HG02973 (cell line): Measurements from ENCODE around the gene ARHGAP4.

ENCODE experiments used
- ATAC-seq: cut with Tn5 transposase; IDR thresholded peaks from one replicate; pipeline ENCODE4 v1.9.1; 2021; ENCODE audit warnings: moderate library complexity; ENCODE audit not compliant: unreplicated experiment

Gene ARHGAP4

GRCh38 chrX:153925739-153926551 lies at the start of gene ARHGAP4:
Gene ARHGAP4 (minus strand): TSS chrX:153926264. CDS start chrX:153926202, 62 bp downstream.
- no peak for ATAC-seq

GRCh38 chrX:153974726-153975286 lies 48.7 kb upstream of the ARHGAP4 start:
- ATAC-seq: no peak

GRCh38 chrX:153974003-153974725 lies 48.1 kb upstream of the ARHGAP4 start:
- no peak for ATAC-seq

DNA sequence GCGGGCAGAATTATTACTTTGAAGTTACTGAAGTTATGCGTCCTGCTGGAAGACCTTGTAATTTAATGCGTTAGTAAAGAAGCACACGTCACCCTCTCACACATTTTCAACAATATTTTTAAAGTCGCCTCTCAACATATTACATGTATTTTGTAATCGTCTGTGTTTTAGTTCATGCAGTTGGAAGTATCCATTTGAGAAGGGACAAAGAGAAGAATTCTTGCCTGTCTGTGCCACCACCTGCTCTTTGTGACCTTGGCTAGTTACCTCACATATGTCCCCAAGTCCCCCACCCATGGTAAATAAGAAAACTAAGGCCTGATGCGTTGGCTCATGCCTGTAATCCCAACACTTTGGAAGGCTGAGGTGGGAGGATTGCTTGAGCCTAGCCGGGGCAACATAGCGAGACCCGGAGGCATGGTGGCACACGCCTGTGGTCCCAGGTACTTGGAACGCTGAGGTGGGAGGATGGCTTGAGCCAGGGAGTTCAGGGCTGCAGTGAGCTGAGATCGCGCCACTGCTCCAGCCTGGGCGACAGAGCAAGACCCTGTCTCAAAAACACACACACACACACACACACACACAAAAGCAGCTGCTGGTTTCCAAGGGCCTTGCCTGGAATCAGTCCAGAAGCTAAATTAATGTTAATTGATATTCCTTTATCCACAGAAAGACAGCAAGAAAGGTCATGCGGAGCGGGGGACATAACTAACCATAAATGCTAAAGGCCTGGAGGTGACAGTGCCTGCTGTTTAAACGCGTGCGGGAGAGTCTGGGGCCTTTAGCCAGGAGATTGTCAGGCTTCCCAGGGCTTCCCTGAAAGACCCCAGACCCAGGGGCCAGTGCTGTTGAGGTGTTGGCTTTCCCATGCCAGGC lies 47.3 kb upstream of the ARHGAP4 start:
- ATAC-seq: no peak

- ATAC-seq: peak; percentile 44
Measured at GRCh38 chrX:153972368-153973126, 46.5 kb upstream of the ARHGAP4 start, which contains the start of gene TMEM187. Gene TMEM187 (plus strand): TSS chrX:153972754. CDS start chrX:153982063, 9,309 bp downstream.

DNA sequence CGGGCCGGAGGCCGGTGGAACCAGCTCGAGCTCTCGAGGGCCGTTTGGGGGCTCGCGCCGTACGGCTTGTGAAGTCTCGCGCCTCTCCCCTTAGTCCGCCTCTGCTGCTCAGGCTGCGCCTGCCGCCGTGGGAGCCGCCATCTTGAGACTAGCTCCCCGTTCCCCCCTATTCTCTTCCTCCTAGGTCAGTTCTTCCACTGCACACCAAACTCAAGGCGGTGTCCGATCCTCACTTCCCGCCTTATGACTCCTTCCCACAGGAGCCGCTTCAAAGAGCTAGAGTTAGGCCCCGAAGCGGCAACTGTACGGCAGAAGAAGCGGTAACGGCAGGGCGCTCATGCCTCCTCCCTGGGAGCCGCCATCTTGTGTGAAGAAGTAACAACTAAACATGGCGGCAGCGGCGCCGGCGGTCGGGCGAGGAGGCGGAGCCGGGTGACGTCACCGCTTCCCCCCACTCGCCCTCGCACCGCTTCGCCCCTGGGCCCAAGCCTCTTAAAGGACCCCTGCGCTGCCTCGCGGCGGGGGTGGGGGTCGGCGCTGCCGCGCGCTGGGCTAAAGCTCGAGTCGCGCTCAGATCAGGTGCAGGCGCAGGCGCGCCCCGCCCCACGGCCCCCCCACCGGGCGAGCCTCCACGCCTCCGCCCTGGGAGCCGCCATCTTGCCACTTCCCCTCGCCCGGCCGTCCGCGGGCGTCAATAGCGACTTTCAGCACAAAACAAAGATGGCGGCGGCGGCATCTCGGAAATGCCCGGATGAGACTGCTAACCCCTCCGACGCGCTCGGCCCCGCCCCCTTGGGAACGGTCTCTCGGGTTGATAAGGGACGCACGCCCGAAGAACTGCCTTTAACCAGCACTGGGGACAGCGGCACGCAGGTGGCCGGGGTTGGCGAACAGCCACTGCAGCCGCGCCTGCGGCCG lies 45.6 kb upstream of the ARHGAP4 start, which contains the start of gene HCFC1:
Gene HCFC1, minus strand, starts transcription at position 369 of the 918 bp plus-strand sequence. CDS start 978 bp downstream, outside the sequence.
- peak; percentile 42 for ATAC-seq

GRCh38 chrX:153971124-153971449 lies 45.0 kb upstream of the ARHGAP4 start:
- ATAC-seq: peak; percentile 26

DNA sequence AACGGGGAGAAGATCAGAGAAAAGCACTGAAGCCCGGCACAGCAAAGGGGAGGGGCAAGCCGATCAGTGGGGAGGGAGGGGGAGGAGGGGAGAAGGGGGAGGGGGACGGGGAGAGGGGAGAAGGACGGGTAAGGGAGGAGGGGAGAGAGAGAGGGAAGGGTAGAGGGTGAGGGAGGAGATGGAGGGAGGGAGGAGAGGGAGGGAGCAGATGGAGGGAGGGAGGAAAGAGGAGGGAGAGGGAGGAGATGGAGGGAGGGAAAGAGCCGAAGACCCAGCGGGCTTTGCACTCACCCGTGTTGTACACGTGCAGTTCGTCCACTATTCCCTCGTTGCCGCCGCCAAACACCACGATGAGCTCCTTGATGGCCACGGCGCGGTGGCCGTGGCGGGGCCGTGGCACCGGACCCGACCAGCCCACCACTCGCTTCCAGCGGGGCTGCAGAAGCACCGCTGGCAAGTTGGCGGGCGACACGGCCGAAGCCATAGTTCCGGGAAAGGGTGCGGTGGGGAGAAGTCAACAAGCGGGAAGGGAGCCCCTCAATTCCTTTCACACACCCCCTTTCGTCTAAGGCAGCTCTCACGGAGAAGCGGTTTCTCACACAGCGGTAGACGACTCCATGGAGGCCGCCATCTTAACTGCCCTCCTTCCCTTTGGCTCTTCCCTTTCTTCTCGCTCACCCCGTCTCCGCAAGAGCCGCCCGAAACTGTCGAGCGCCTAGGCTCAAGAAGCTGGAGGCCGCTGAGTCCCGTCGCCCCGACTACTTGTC lies 44.5 kb upstream of the ARHGAP4 start:
- ATAC-seq: no peak

- ATAC-seq: no peak
Measured at GRCh38 chrX:153969904-153970356, 43.9 kb upstream of the ARHGAP4 start.

GRCh38 chrX:153969125-153969903 lies 43.2 kb upstream of the ARHGAP4 start:
- ATAC-seq: no peak

DNA sequence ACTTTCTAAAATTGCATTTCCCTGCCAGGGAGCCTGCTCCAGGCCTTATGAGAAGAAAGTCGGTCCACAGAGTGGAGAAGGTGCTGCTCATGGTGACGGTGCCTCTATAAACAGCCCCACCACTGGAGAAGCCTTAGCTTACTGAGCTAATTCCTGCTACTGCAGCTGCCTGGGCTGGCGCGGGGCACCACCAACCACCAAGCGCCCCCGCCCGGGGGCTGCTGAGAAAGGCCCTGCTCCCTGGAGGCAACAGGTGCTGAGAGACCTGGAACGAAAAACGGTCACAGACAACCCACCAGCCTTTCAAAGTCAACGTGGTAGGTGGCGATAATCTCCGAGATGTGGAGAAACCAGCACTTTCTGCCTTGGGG lies 42.7 kb upstream of the ARHGAP4 start:
- no peak for ATAC-seq

- no peak for ATAC-seq
Measured at GRCh38 chrX:153968255-153968654, 42.2 kb upstream of the ARHGAP4 start.

DNA sequence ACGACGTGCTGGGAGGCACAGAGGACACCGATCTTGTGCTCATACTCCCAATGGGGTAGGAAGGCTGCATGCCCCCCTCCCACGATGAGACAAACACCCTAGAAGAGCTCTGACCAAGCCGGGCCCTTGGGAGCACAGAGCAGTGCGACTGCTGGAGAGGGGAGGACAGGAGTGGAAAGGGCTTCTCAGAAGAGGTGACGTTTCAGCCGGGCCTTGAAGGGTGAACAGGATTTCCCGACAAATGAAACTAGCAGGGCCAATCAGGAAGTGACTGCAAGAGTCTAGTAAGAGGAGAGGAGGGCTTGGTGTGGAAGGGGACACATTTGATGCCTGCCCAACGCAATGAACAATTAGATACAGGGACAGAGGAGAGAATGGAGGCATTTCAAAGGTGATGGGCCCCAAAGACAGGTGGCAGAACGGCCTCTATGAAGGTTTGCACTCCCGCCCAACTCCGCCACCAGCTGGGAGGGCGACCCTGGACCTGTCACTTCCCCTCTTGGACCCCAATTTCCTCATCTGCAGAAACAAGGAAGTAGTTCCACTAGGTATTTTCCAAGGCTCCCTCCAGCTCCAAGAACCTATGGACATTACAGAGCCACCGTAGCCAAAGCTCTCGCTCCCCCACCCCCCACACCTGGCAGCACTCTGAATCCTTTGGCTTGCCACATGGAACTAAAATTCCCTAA lies 41.6 kb upstream of the ARHGAP4 start:
- no peak for ATAC-seq

DNA sequence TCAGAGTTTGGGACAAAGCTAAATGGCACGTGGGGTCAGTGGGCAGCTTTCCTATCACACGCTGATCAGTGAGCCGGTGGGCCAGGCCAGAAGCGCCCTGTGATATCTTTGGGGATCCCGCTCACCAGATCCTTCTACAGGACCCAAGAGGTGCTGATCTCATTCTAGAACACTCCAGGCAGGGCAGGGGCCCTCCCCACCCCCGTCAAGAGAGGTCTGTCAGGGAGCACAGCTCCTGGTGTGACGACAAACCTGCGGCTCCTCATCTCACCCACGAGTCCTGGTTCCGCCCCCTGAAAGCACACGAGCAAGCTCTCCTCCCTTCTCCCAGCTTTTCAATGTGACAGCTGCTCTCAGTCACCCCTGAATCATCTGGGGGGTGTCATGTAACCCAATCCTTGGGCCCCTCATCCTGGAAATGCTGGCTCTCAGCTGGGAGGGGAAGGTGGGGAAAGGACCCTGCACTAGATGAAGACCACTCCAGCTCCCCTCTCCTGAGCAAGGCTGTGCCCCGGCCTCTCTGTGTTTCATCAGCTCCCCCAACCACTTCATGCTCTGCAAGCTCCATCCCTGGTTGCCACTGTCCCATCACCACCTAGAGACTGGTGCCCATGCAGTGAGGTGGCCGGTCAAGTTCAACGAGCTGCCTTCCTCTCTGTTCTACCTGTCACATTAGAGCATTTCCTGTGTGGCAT lies 40.9 kb upstream of the ARHGAP4 start:
- ATAC-seq: no peak

DNA sequence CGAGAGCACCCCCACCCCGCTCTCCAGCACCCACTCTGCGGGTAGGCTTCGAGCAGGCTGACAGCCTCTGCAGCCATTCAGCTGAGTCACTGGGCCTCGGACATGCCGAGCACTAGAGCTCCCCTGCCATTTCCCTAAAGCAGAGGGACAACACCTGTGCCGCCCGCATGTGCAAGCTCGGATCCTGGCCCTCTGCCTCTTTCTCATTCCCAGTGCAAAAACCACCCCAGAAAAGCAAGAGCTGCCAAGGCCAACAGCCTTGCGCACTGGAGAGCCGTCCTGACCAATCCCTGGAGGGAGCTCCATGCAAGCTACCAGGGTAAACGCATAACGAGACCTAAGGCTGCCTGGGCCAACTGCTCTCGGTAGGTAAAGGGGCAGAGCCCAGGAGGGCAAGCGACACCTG lies 40.2 kb upstream of the ARHGAP4 start:
- ATAC-seq: no peak

GRCh38 chrX:153965406-153965805 lies 39.3 kb upstream of the ARHGAP4 start:
- no peak for ATAC-seq
